Thyroid gland (tissue), 4 donors: ENCODE results near the gene DDI1.

Experiments
- POLR2A ChIP-seq, 2 donors: fragments of 450-650 bp; IDR thresholded peaks; one replicate each; pipeline ENCODE4 v1.6.1; 2017; ENCODE audit warnings: antibody characterized with exemption in 2 of 2, mild to moderate bottlenecking in 2 of 2, moderate library complexity in 1 of 2
- TF ChIP-seq, protein P1 (sequence below), 6 experiments: fragments of 200-600 bp in 3 of 6; fragments of 450-650 bp in 3 of 6; sonication (generic) in 3 of 6; IDR thresholded peaks; one replicate each; pipeline ENCODE4 v1.5.1; 2016 to 2019; ENCODE audit warnings: antibody characterized with exemption in 6 of 6, mild to moderate bottlenecking in 2 of 6, inconsistent platforms in 1 of 6, moderate library complexity in 1 of 6

DNA sequence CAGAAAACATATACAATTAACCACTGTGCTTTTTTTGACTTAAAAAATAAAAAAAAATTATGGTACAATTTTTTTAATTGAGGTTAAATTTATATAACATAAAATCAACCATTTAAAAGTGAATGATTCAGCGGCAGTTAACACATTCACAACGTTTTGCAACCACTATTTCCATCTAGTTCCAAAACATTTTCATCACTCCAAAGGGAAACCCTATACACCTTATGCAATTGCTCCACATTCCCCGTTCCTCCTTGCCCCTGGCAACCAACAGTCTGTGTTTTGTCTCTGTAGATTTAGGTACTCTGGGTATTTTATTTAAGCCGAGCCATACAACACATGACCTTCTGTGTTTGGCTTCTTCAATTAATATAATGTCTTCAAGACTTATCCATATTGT is 15.3 kb downstream of the DDI1 start:
- TF ChIP-seq, protein P1, sequence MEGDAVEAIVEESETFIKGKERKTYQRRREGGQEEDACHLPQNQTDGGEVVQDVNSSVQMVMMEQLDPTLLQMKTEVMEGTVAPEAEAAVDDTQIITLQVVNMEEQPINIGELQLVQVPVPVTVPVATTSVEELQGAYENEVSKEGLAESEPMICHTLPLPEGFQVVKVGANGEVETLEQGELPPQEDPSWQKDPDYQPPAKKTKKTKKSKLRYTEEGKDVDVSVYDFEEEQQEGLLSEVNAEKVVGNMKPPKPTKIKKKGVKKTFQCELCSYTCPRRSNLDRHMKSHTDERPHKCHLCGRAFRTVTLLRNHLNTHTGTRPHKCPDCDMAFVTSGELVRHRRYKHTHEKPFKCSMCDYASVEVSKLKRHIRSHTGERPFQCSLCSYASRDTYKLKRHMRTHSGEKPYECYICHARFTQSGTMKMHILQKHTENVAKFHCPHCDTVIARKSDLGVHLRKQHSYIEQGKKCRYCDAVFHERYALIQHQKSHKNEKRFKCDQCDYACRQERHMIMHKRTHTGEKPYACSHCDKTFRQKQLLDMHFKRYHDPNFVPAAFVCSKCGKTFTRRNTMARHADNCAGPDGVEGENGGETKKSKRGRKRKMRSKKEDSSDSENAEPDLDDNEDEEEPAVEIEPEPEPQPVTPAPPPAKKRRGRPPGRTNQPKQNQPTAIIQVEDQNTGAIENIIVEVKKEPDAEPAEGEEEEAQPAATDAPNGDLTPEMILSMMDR (IDR thresholded peaks at IDR 0.05), result no peak
- TF ChIP-seq POLR2A (IDR thresholded peaks at IDR 0.05), result no peak
